HepG2 (cell line): ENCODE results near the gene GGA2. TPM values are rescaled to one million over a fixed set of nuclear protein-coding genes. Genes with fewer than 3 reads are reported as not detected.

Experiments used
- ATAC-seq: fragments of 200-7000 bp; cut with Tn5 transposase; 3 replicates; pipeline ENCODE4 v1.9.1; 2020; ENCODE audit warnings: mild to moderate bottlenecking, moderate library complexity
- BruUV-seq: library from RNA; stranded (reverse); fragments of 400-500 nt; replicated peaks from 2 replicates; lab custom pipeline; 2021; lab: Mats Ljungman, UMichigan
- CTCF ChIA-PET: fragments of 300-600 bp; formaldehyde crosslinking; extraction: SDS; loops from one replicate; lab custom pipeline; 2021; ENCODE audit warnings: low total read pairs, inconsistent platforms, low intra/inter-chr PET ratio; lab: Yijun Ruan, JAX
- POLR2A ChIA-PET: fragments of 350-600 bp; sonication (Branson Sonifier 250); formaldehyde crosslinking; loops from one replicate; lab custom pipeline; 2020; ENCODE audit warnings: antibody characterized with exemption, inconsistent platforms; lab: Yijun Ruan, JAX
- DNase-seq: peaks from one replicate; pipeline ENCODE4 v3.0.0-alpha.2; 2015; ENCODE audit warnings: low spot score
- FAIRE-seq: peaks from 3 replicates; lab custom pipeline; 2011; peaks lifted over from hg19 to GRCh38; lab: Jason Lieb, UNC
- H2AFZ ChIP-seq: one replicate; pipeline ENCODE4 v1.6.1; 2011; ENCODE audit warnings: low read length, inconsistent platforms
- H3K27ac ChIP-seq: fragments of 300-600 bp; 3 replicates; pipeline ENCODE4 v1.8.0; 2011; ENCODE audit warnings: mixed run types, mild to moderate bottlenecking, mixed read lengths, low read length, inconsistent platforms; ENCODE audit not compliant: insufficient read depth; ENCODE audit errors: extremely low read length
- H3K27me3 ChIP-seq, 2 experiments: fragments of 200-600 bp in 1 of 2; 2 replicates in 1 of 2; 3 replicates in 1 of 2; pipeline versions ENCODE4 v1.6.0 to v1.8.0; 2011; ENCODE audit warnings: low read length in 2 of 2, mild to moderate bottlenecking in 2 of 2, moderate library complexity in 2 of 2, inconsistent platforms in 1 of 2; ENCODE audit not compliant: insufficient read depth in 2 of 2, control insufficient read depth in 1 of 2
- H3K36me3 ChIP-seq, 2 experiments: fragments of 200-600 bp in 1 of 2; replicated peaks in 1 of 2; 2 replicates in 1 of 2; 3 replicates in 1 of 2; pipeline versions ENCODE4 v1.5.1 to v1.8.0; 2011; ENCODE audit warnings: low read length in 2 of 2, inconsistent platforms in 1 of 2; ENCODE audit not compliant: insufficient read depth in 2 of 2, control insufficient read depth in 1 of 2
- H3K4me1 ChIP-seq: 2 replicates; pipeline ENCODE4 v1.5.1; 2012; ENCODE audit warnings: low read length, inconsistent platforms; ENCODE audit not compliant: insufficient read depth
- H3K4me2 ChIP-seq: 2 replicates; pipeline ENCODE4 v1.6.0; 2011; ENCODE audit warnings: low read depth, low read length, inconsistent platforms
- H3K4me3 ChIP-seq, 3 experiments: fragments of 200-600 bp in 1 of 3; sonication (generic), shearing (Covaris generic) in 1 of 3; replicated peaks in 1 of 3; 2 replicates each; pipeline ENCODE4 v1.5.1; 2011 to 2016; ENCODE audit warnings: low read length in 3 of 3, inconsistent platforms in 2 of 3, low read depth in 2 of 3, mild to moderate bottlenecking in 2 of 3, control low read depth in 1 of 3, mixed read lengths in 1 of 3; ENCODE audit not compliant: insufficient read depth in 1 of 3
- H3K79me2 ChIP-seq: one replicate; pipeline ENCODE4 v1.6.1; 2011; ENCODE audit warnings: low read length, inconsistent platforms; ENCODE audit not compliant: insufficient read depth
- H3K9ac ChIP-seq: 2 replicates; pipeline ENCODE4 v1.6.0; 2011; ENCODE audit warnings: mild to moderate bottlenecking, low read depth, low read length, inconsistent platforms; ENCODE audit not compliant: insufficient read depth
- H3K9me3 ChIP-seq: 2 replicates; pipeline ENCODE4 v1.5.1; 2012; ENCODE audit warnings: mild to moderate bottlenecking, low read length
- H4K20me1 ChIP-seq: 2 replicates; pipeline ENCODE4 v1.6.0; 2011; ENCODE audit warnings: inconsistent platforms, mild to moderate bottlenecking, low read length, moderate library complexity; ENCODE audit not compliant: insufficient read depth
- CBX5 ChIP-seq: sonication (generic); formaldehyde crosslinking; IDR thresholded peaks from 2 replicates; pipeline ENCODE4 v1.4.0; 2020; ENCODE audit warnings: missing genetic modification reagents, borderline replicate concordance
- CEBPB ChIP-seq: IDR thresholded peaks from 2 replicates; pipeline ENCODE4 v1.6.1; 2011; ENCODE audit warnings: low read depth, low read length, improper control_type of control experiment, borderline replicate concordance
- EED ChIP-seq: sonication (generic); formaldehyde crosslinking; IDR thresholded peaks from 2 replicates; pipeline ENCODE4 v1.5.0; 2020; ENCODE audit warnings: mild to moderate bottlenecking, missing genetic modification reagents
- MIER2 ChIP-seq: IDR thresholded peaks from 2 replicates; pipeline ENCODE4 v1.6.1; 2016; ENCODE audit warnings: missing biosample characterization, missing genetic modification reagents
- NRL ChIP-seq: sonication (generic); formaldehyde crosslinking; IDR thresholded peaks from 2 replicates; pipeline ENCODE4 v1.5.0; 2020; ENCODE audit warnings: missing genetic modification reagents, mild to moderate bottlenecking, moderate library complexity, borderline replicate concordance
- TCF7L2 ChIP-seq: IDR thresholded peaks from 2 replicates; pipeline ENCODE4 v1.6.1; 2011; ENCODE audit warnings: mild to moderate bottlenecking, low read depth, low read length, moderate library complexity
- ZNF253 ChIP-seq: sonication (generic); formaldehyde crosslinking; IDR thresholded peaks from 2 replicates; pipeline ENCODE4 v1.8.0; 2022; ENCODE audit warnings: mild to moderate bottlenecking, missing genetic modification reagents, borderline replicate concordance
- ZNF614 ChIP-seq: IDR thresholded peaks from 2 replicates; pipeline ENCODE4 v1.6.1; 2018; ENCODE audit warnings: missing biosample characterization, missing genetic modification reagents, inconsistent platforms, borderline replicate concordance
- ZNF670 ChIP-seq: sonication (generic); formaldehyde crosslinking; IDR thresholded peaks from 2 replicates; pipeline ENCODE4 v1.8.0; 2022; ENCODE audit warnings: mild to moderate bottlenecking, missing genetic modification reagents, borderline replicate concordance
- WGBS: methylation state at CpG from one replicate; pipeline ENCODE4 v1.1.6; 2017; ENCODE audit warnings: low lambda C conversion rate; 5-methylcytosine and 5-hydroxymethylcytosine counted together
- in situ Hi-C: cut with HindIII; loops from 2 replicates; pipeline ENCODE4 v1.10.0; 2017; ENCODE audit warnings: low pct_unique_long_range_greater_than_20kb; ENCODE audit not compliant: extremely low pct_ligation_motif_present
- intact Hi-C: fragments of 100-400 bp; cut with micrococcal nuclease; formaldehyde crosslinking; loops from one replicate; pipeline ENCODE4 v1.10.0; 2022; ENCODE audit not compliant: unreplicated experiment
- polyA plus RNA-seq, 8 experiments: library from polyadenylated mRNA; depleted of rRNA in 3 of 8; stranded (reverse) in 7 of 8; unstranded in 1 of 8; fragments of >200 nt; fragmentation: Illumina TruSeq in 4 of 8; extraction: Trizol in 4 of 8; gene quantifications; 2 replicates each; pipeline versions ENCODE4 v1.2.1 to v1.2.3, GENCODE V29; 2011 to 2016; ENCODE audit warnings: low read depth in 4 of 8, missing spikeins in 1 of 8, mixed read lengths in 1 of 8; ENCODE audit not compliant: insufficient read depth in 1 of 8
- total RNA-seq, 5 experiments: library from RNA; depleted of rRNA; stranded (reverse); fragments of >200 nt; fragmentation: Illumina TruSeq; extraction: Trizol; gene quantifications; 2 replicates each; pipeline ENCODE4 v1.2.3, GENCODE V29; 2016; ENCODE audit warnings: low read depth in 1 of 5
- TF ChIP-seq, protein P1 (sequence below): sonication (generic); formaldehyde crosslinking; IDR thresholded peaks from 2 replicates; pipeline ENCODE4 v1.9.0; 2021; ENCODE audit warnings: missing genetic modification reagents, mild to moderate bottlenecking, borderline replicate concordance

Gene GGA2
- total and polyA plus RNA-seq, 2 of the 13 experiments (the other 11 are each of a cell fraction or from before 2014, with no cell fraction given), result 51.5 to 69.8 TPM

DNA sequence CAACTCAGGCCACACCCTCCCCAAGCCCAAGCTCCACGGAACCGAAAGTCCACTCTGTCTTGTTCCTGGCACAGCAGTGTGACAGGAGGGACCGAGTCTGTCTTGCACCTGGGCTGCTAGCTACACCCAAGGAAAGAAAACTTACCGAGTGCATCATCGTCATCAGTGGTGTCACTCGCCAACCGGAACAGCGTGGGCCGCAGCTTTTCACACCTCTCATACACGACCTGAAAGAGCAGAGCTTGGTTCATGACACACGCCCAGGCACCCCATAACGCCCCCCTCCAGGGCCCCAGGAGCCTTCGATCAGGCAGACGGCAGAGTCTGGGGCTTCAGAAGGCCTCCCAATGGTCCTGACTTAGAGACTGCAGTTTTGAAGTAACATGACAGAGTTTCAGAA lies 27.5 kb downstream of the GGA2 start:
- peaks cover 77 to 94% of the 10 kb centered on the region in 2 experiments for H3K36me3 ChIP-seq
- DNase-seq, result no peak
- no peak overlapping the region for H3K9ac ChIP-seq
- no peaks in the 10 kb centered on the region; a peak in 1 of 5 replicates for H3K27me3 ChIP-seq
- H4K20me1 ChIP-seq, result no peaks in the 10 kb centered on the region
- no TSS peak for BruUV-seq
- no peak overlapping the region for H3K27ac ChIP-seq
- WGBS, result over 99% methylated on average over 14 of the region's 14 CpGs
- H3K4me3 ChIP-seq, result no peak overlapping the region
- CTCF ChIA-PET, result no interaction called here
- no peaks in the 10 kb centered on the region for H3K4me1 ChIP-seq
- no peak for ATAC-seq
- no peak for FAIRE-seq
- POLR2A ChIA-PET, result no interaction called here
- H3K4me2 ChIP-seq, result no peak overlapping the region
- no peaks in the 10 kb centered on the region for H3K79me2 ChIP-seq
- H3K9me3 ChIP-seq, result no peaks in the 10 kb centered on the region
- peak; percentile 51; the same call in 1 of the 2 replicates for TF ChIP-seq NRL (CRISPR knock-in tag)
- TF ChIP-seq ZNF253 (CRISPR knock-in tag), result no peak
- in situ Hi-C loops, result no loop called here
- intact Hi-C loops, result no loop called here
- no peak overlapping the region for H2AFZ ChIP-seq

DNA sequence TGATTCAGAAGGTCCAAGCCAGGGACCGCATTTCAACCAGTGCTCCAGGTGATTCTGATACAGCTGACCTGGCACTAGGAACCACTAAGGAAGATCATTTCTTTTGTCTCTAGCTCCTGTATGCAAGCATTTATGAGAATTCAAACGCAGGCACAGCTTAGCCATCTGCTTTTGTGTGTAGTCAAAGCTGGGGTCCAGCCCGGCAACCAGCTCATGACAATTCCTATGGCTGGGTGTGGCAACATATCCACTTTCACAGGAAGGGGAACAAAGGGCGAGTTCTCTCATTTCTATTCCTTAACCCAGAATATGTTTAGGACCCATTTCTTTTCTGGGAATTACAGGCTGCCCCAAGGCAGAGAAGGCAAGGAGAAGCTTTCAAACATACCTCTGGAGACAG lies 30.0 kb downstream of the GGA2 start:
- Histone ChIP-seq H2AFZ (no peak overlapping the region), H3K9ac (no peak overlapping the region), H3K27ac (no peak overlapping the region), H3K79me2 (no peaks in the 10 kb centered on the region), H3K4me1 (no peaks in the 10 kb centered on the region), H4K20me1 (no peaks in the 10 kb centered on the region), H3K36me3 (peaks cover 64 to 94% of the 10 kb centered on the region in 2 experiments), H3K4me2 (no peak overlapping the region), H3K4me3 (no peak overlapping the region), H3K27me3 (no peaks in the 10 kb centered on the region; a peak in 1 of 5 replicates), H3K9me3 (no peaks in the 10 kb centered on the region)
- in situ Hi-C loops, result no loop called here
- intact Hi-C loops, result no loop called here
- 91% methylated on average over 4 of the region's 4 CpGs for WGBS
- ChIA-PET CTCF (no interaction called here), POLR2A (no interaction called here)
- DNase-seq, result no peak
- TSS peak; percentile 20 for BruUV-seq
- no peak for FAIRE-seq
- ATAC-seq, result no peak
- TF ChIP-seq ZNF614 (CRISPR knock-in tag) (no peak), ZNF670 (CRISPR knock-in tag) (no peak), CBX5 (CRISPR knock-in tag) (no peak), EED (CRISPR knock-in tag) (no peak), CEBPB (no peak), TCF7L2 (no peak), MIER2 (no peak)
- TF ChIP-seq, protein P1, sequence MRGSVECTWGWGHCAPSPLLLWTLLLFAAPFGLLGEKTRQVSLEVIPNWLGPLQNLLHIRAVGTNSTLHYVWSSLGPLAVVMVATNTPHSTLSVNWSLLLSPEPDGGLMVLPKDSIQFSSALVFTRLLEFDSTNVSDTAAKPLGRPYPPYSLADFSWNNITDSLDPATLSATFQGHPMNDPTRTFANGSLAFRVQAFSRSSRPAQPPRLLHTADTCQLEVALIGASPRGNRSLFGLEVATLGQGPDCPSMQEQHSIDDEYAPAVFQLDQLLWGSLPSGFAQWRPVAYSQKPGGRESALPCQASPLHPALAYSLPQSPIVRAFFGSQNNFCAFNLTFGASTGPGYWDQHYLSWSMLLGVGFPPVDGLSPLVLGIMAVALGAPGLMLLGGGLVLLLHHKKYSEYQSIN (CRISPR knock-in tag), result no peak
